ENCODE data around the gene JAZF1. TPM values are rescaled to one million over a fixed set of nuclear protein-coding genes. Genes with fewer than 3 reads are reported as not detected.

Gene JAZF1
- total RNA-seq, 4 donors from 2014 or later: 27.8 to 36.5 (median 30.5) TPM

GRCh38 chr7:27995228-27995627, 185.4 kb downstream of the JAZF1 start:
- peaks cover 10 to 67% (median 20%) of the 10 kb centered on the region in 3 donors for H3K4me1 ChIP-seq

DNA sequence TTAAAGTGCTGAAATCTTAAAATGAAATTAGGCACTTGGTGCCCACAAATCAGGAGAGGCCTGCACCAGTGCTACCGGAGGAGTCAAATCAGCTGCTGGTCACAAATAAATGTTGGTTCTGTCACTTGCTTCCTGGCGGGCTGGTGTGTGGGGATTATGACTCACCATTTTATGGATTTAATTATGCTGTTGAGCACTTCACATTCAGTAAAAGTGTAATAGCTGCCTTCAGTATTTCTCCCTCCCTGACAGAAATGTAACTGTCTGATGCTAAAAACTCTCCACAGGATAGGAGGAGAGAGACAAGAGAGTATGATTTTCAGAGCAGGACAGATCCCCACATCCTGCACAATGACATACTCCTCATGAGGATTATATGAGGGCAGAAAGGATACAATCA, 186.0 kb downstream of the JAZF1 start:
- H3K27ac ChIP-seq: no peak overlapping the region
- H3K27me3 ChIP-seq: no peaks in the 10 kb centered on the region
- TF ChIP-seq CTCF (IDR thresholded peaks at IDR 0.05) (no peak), POLR2AphosphoS5 (IDR thresholded peaks at IDR 0.05) (no peak), POLR2A (IDR thresholded peaks at IDR 0.05) (no peak), EP300 (IDR thresholded peaks at IDR 0.05) (no peak)
- no peaks in the 10 kb centered on the region for H3K9me3 ChIP-seq
- 18 to 50% methylated on average over 1 to 2 of the region's 2 CpGs for WGBS, 2 donors (ENCODE audit: low coverage in 1 of 2)
- ATAC-seq: no peak
- no peaks in the 10 kb centered on the region for H3K36me3 ChIP-seq
- H3K4me3 ChIP-seq: no peak overlapping the region
- H3K4me1 ChIP-seq: peaks cover 10 to 64% (median 20%) of the 10 kb centered on the region in 3 donors

More at GRCh38 chr7:27995228-27995627, 185.4 kb downstream of the JAZF1 start:
- Histone ChIP-seq H3K36me3 (no peaks in the 10 kb centered on the region), H3K27ac (no peak overlapping the region), H3K27me3 (no peaks in the 10 kb centered on the region), H3K9me3 (no peaks in the 10 kb centered on the region), H3K4me3 (no peak overlapping the region)
- TF ChIP-seq POLR2AphosphoS5 (IDR thresholded peaks at IDR 0.05) (no peak), EP300 (IDR thresholded peaks at IDR 0.05) (no peak), POLR2A (IDR thresholded peaks at IDR 0.05) (no peak), CTCF (IDR thresholded peaks at IDR 0.05) (no peak)
- no peak for ATAC-seq
- 84 to 89% methylated on average over 3 of the region's 3 CpGs for whole genome bisulfite sequencing, 2 donors (ENCODE audit: low coverage in 1 of 2)

- Histone ChIP-seq H3K27me3 (no peaks in the 10 kb centered on the region), H3K9me3 (no peaks in the 10 kb centered on the region), H3K27ac (no peak overlapping the region), H3K36me3 (no peaks in the 10 kb centered on the region), H3K4me3 (no peak overlapping the region), H3K4me1 (peaks cover 10 to 46% (median 20%) of the 10 kb centered on the region in 3 donors)
- TF ChIP-seq EP300 (IDR thresholded peaks at IDR 0.05): no peak
- TF ChIP-seq POLR2AphosphoS5 (IDR thresholded peaks at IDR 0.05): no peak
- TF ChIP-seq POLR2A (IDR thresholded peaks at IDR 0.05): no peak
- no peak for TF ChIP-seq CTCF (IDR thresholded peaks at IDR 0.05)
- 48 to 56% methylated on average over 1 to 8 of the region's 8 CpGs for WGBS, 2 donors (ENCODE audit: low coverage in 1 of 2)
- ATAC-seq: no peak
These were observed 187.7 kb downstream of the JAZF1 start for GRCh38 chr7:27992755-27993493.

DNA sequence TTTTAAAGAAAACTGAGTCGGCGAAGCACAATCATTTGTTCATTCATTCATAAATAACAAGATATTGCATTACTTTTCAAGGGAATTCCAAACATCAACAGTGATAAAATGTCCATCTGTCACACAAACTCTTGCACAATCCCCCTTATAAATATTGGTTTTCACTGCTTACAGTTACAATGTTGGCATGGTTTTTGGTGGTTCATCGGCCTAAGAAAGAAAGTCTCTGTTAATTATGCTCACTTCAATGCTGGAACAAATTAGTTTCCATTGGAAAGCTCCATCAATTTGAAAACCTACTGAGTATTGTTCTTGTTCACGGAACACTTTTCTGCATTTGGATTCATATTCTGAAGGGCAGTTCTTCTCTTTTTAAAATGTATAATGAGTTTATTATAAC, 188.5 kb downstream of the JAZF1 start:
- H3K27me3 ChIP-seq: no peaks in the 10 kb centered on the region
- no peak overlapping the region for H3K27ac ChIP-seq
- no peaks in the 10 kb centered on the region for H3K9me3 ChIP-seq
- H3K36me3 ChIP-seq: no peaks in the 10 kb centered on the region
- peaks cover 10 to 46% (median 20%) of the 10 kb centered on the region in 3 donors for H3K4me1 ChIP-seq
- 71 to 72% methylated on average over 3 to 4 of the region's 4 CpGs for WGBS, 2 donors (ENCODE audit: low coverage in 1 of 2)
- no peak overlapping the region for H3K4me3 ChIP-seq
- TF ChIP-seq EP300 (IDR thresholded peaks at IDR 0.05): no peak
- TF ChIP-seq CTCF (IDR thresholded peaks at IDR 0.05): no peak
- TF ChIP-seq POLR2AphosphoS5 (IDR thresholded peaks at IDR 0.05): no peak
- TF ChIP-seq POLR2A (IDR thresholded peaks at IDR 0.05): no peak
- ATAC-seq: no peak

DNA sequence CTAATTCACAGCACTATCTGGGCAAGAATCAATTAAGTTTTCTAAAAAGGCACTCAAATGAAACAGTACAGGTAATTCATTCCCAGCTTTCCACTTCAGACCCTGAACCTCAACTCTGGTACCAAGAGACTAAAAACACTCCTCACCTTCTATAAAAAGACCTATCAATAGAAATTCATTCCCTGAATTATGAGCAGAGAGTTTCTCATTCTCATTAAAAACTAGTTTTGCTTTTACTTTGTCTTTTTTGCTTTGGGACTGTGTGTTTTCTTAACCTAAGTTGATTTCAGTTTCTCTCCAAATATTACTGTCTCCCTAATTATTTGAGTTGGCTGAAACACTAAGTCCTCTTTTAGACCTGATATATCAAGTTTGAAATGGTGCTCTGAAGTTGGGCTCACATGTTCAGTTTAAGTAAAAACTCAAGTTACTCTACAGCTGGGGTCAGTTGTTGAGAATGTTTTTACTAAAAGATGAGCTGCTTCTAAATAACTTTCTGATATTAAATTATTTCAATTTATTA, 189.5 kb downstream of the JAZF1 start:
- no peak for ATAC-seq
- H3K27ac ChIP-seq: no peak overlapping the region
- no peak overlapping the region for H3K4me3 ChIP-seq
- H3K36me3 ChIP-seq: no peaks in the 10 kb centered on the region
- H3K9me3 ChIP-seq: no peaks in the 10 kb centered on the region
- TF ChIP-seq POLR2A (IDR thresholded peaks at IDR 0.05) (no peak), CTCF (IDR thresholded peaks at IDR 0.05) (no peak), POLR2AphosphoS5 (IDR thresholded peaks at IDR 0.05) (no peak), EP300 (IDR thresholded peaks at IDR 0.05) (no peak)
- H3K27me3 ChIP-seq: no peaks in the 10 kb centered on the region
- H3K4me1 ChIP-seq: peaks cover 10 to 46% (median 20%) of the 10 kb centered on the region in 3 donors

Measured in gastroesophageal sphincter (tissue), 4 donors.